Measurements from ENCODE around the gene TUBB4A.

DNA sequence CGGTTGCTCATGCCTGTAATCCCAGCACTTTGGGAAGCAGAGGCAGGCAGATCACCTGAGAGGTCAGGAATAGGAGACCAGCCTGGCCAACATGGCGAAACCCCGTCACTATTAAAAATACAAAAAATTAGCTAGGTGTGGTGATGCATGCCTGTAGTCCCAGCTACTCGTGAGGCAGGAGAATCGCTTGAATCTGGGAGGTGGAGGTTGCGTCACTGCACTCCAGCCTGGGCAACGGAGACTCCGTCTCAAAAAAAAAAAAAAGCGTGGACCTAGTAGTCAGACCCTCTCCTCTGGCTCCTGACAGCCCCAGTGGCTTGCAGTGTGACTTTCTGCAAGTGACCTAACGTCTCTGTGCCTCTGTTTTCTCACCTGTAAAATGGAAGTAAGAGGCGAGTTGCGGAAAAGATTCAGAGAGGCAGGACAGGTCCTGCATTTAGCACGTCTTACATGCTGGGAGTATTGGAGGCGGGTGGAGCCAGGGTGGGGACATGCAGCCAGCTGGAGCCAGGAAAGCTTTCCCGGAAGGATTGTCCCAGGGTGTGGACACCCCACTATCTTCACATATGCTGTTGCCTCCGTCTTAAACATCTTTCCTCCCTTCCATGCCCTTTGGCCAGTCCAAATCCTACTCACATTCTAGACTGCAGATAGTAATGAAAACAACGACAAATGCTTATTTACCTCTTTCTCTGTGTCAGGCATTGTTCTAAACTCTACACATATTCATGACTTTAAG, 2.9 kb downstream of the TUBB4A start:
- TF ChIP-seq EZH2phosphoT487 (IDR thresholded peaks at IDR 0.05; ENCODE audit: insufficient read depth, low read depth): no peak
- TF ChIP-seq EZH2 (IDR thresholded peaks at IDR 0.05; ENCODE audit: insufficient read depth, poor library complexity, severe bottlenecking): no peak

All from GM23248 (cell line).